Stomach (tissue), 9 donors: ENCODE data around the gene WDR76. TPM values are rescaled to one million over a fixed set of nuclear protein-coding genes. Genes with fewer than 3 reads are reported as not detected.

Experiments used
- DNase-seq, 2 donors: peaks; one replicate each; pipeline versions ENCODE4 v3.0.0 to v3.0.0-alpha.2; 2013 to 2019
- H3K27ac ChIP-seq, 5 donors: fragments of 200-600 bp in 4 of 5; sonication (generic) in 4 of 5; one replicate each; pipeline ENCODE4 v1.5.1; 2013 to 2019; ENCODE audit warnings: mild to moderate bottlenecking in 1 of 5, moderate library complexity in 1 of 5
- H3K27me3 ChIP-seq, 3 donors: fragments of 200-600 bp; sonication (generic); one replicate each; pipeline ENCODE4 v1.5.1; 2017 to 2019; ENCODE audit warnings: mixed run types in 1 of 3
- H3K36me3 ChIP-seq, 4 donors: fragments of 200-600 bp; sonication (generic); 1 replicate in 3 of 4; 2 replicates in 1 of 4; pipeline ENCODE4 v1.5.1; 2016 to 2019
- H3K4me1 ChIP-seq, 4 donors: fragments of 200-600 bp; sonication (generic); one replicate each; pipeline ENCODE4 v1.5.1; 2016 to 2019
- H3K4me3 ChIP-seq, 4 donors: fragments of 200-600 bp; sonication (generic) in 3 of 4; one replicate each; pipeline ENCODE4 v1.5.1; 2016 to 2019; ENCODE audit warnings: mild to moderate bottlenecking in 1 of 4
- H3K9me3 ChIP-seq, 4 donors: fragments of 200-600 bp; sonication (generic); one replicate each; pipeline ENCODE4 v1.5.1; 2016 to 2019
- CTCF ChIP-seq, 7 experiments: fragments of 450-650 bp in 4 of 7; fragments of 200-600 bp in 3 of 7; sonication (generic) in 3 of 7; IDR thresholded peaks; one replicate each; pipeline ENCODE4 v1.5.1; 2016 to 2019; ENCODE audit warnings: antibody characterized with exemption in 7 of 7, control low read depth in 2 of 7, mild to moderate bottlenecking in 1 of 7
- EP300 ChIP-seq: sonication (generic); formaldehyde crosslinking; IDR thresholded peaks from one replicate; pipeline ENCODE4 v1.6.1; 2017; ENCODE audit warnings: antibody characterized with exemption
- POLR2A ChIP-seq, 4 donors: fragments of 450-650 bp; IDR thresholded peaks; one replicate each; pipeline ENCODE4 v1.6.1; 2016; ENCODE audit warnings: antibody characterized with exemption in 4 of 4, control low read depth in 2 of 4, mild to moderate bottlenecking in 1 of 4, moderate library complexity in 1 of 4
- POLR2AphosphoS5 ChIP-seq, 3 donors: sonication (generic); formaldehyde crosslinking; IDR thresholded peaks; one replicate each; pipeline ENCODE4 v1.6.1; 2016; ENCODE audit warnings: antibody characterized with exemption in 3 of 3
- WGBS, 5 donors: extraction: QIAGEN DNeasy Blood & Tissue Kit in 3 of 5; methylation state at CpG; one replicate each; pipeline versions ENCODE4 v1.1.5 to v1.1.7; 2013 to 2018; 5-methylcytosine and 5-hydroxymethylcytosine counted together
- intact Hi-C: fragments of 100-400 bp; cut with DNase I; formaldehyde crosslinking; loops from one replicate; pipeline ENCODE4 v1.15.1; 2023; ENCODE audit warnings: low total_unique reads
- polyA plus RNA-seq, 3 donors: library from polyadenylated mRNA; stranded (reverse); fragments of 200-250 nt; gene quantifications; one replicate each; pipeline ENCODE4 v1.2.3, GENCODE V29; 2013
- total RNA-seq, 5 donors: library from RNA; depleted of rRNA; stranded (reverse); fragments of >200 nt; gene quantifications; one replicate each; pipeline versions ENCODE4 v1.1.0 to v1.2.3, GENCODE V29; 2014 to 2016
- donor health status: healthy with polysubstance abuse.
- donor health status: Bipolar disorder and iron deficiency.
- donor health status: healthy.

Gene WDR76
- total and polyA plus RNA-seq, 8 donors = 1.2 to 14.5 (median 3.8) TPM

GRCh38 chr15:43898891-43899290 is 72.1 kb downstream of the WDR76 start:
- Histone ChIP-seq H3K4me1 (peaks cover 0 to 11% (median 4%) of the 10 kb centered on the region in 4 donors), H3K4me3 (no peak overlapping the region), H3K27me3 (peaks cover 0 to 5% (median 0%) of the 10 kb centered on the region in 3 donors), H3K9me3 (no peaks in the 10 kb centered on the region), H3K36me3 (no peaks in the 10 kb centered on the region), H3K27ac (no peak overlapping the region)
- WGBS, 5 donors = 80 to 88% (median 82%) methylated on average over 2 of the region's 2 CpGs
- DNase-seq = no peak
- intact Hi-C loops = no loop called here
- TF ChIP-seq POLR2AphosphoS5 (IDR thresholded peaks at IDR 0.05) (no peak), POLR2A (IDR thresholded peaks at IDR 0.05) (no peak), CTCF (IDR thresholded peaks at IDR 0.05) (no peak), EP300 (no peak)

GRCh38 chr15:43899928-43900327 is 73.1 kb downstream of the WDR76 start:
- whole genome bisulfite sequencing, 5 donors = 76 to 81% (median 78%) methylated on average over 5 of the region's 5 CpGs
- H3K36me3 ChIP-seq = no peaks in the 10 kb centered on the region
- TF ChIP-seq EP300 (no peak), CTCF (IDR thresholded peaks at IDR 0.05) (no peak), POLR2A (IDR thresholded peaks at IDR 0.05) (no peak), POLR2AphosphoS5 (IDR thresholded peaks at IDR 0.05) (no peak)
- no peak overlapping the region for H3K27ac ChIP-seq
- intact Hi-C loops = loop anchor here (10.0 kb wide), 2 partner anchors 165 to 315 kb away; no protein-coding TSS in a partner anchor
- no peaks in the 10 kb centered on the region for H3K9me3 ChIP-seq
- no peak for DNase-seq
- peaks cover 0 to 5% (median 0%) of the 10 kb centered on the region in 3 donors for H3K27me3 ChIP-seq
- H3K4me1 ChIP-seq = peaks cover 0 to 8% (median 2%) of the 10 kb centered on the region in 4 donors
- no peak overlapping the region for H3K4me3 ChIP-seq

- WGBS, 5 donors = 82 to 100% (median 92%) methylated on average over 1 of the region's 1 CpG
- peaks cover 0 to 8% (median 2%) of the 10 kb centered on the region in 4 donors for H3K4me1 ChIP-seq
- DNase-seq = no peak
- H3K27ac ChIP-seq = no peak overlapping the region
- TF ChIP-seq CTCF (IDR thresholded peaks at IDR 0.05) (no peak), POLR2A (IDR thresholded peaks at IDR 0.05) (no peak), EP300 (no peak), POLR2AphosphoS5 (IDR thresholded peaks at IDR 0.05) (no peak)
- H3K4me3 ChIP-seq = no peak overlapping the region
- H3K9me3 ChIP-seq = no peaks in the 10 kb centered on the region
- intact Hi-C loops = loop anchor here (10.0 kb wide), 2 partner anchors 164 to 314 kb away; no protein-coding TSS in a partner anchor
- peaks cover 0 to 5% (median 0%) of the 10 kb centered on the region in 3 donors for H3K27me3 ChIP-seq
- H3K36me3 ChIP-seq = no peaks in the 10 kb centered on the region
Observed at GRCh38 chr15:43900996-43901395, 74.2 kb downstream of the WDR76 start.

- no peak for TF ChIP-seq EP300
- TF ChIP-seq CTCF (IDR thresholded peaks at IDR 0.05) = no peak
- no peak for TF ChIP-seq POLR2A (IDR thresholded peaks at IDR 0.05)
- no peak for TF ChIP-seq POLR2AphosphoS5 (IDR thresholded peaks at IDR 0.05)
- DNase-seq = no peak
- Histone ChIP-seq H3K27me3 (peaks cover 0 to 5% (median 0%) of the 10 kb centered on the region in 3 donors), H3K36me3 (no peaks in the 10 kb centered on the region), H3K4me1 (peaks cover 0 to 8% (median 2%) of the 10 kb centered on the region in 4 donors), H3K9me3 (no peaks in the 10 kb centered on the region), H3K4me3 (no peak overlapping the region), H3K27ac (no peak overlapping the region)
- WGBS, 5 donors = 83 to 93% (median 90%) methylated on average over 10 of the region's 10 CpGs
- intact Hi-C loops = loop anchor here (10.0 kb wide), 2 partner anchors 163 to 313 kb away; no protein-coding TSS in a partner anchor
Observed at GRCh38 chr15:43901495-43901894, 74.7 kb downstream of the WDR76 start.
